SK-N-SH (cell line): ENCODE data around the gene KCNK17. TPM values are rescaled to one million over a fixed set of nuclear protein-coding genes. Genes with fewer than 3 reads are reported as not detected.

Source experiments
- CTCF ChIA-PET: fragments of 300-600, 350-600 bp; formaldehyde crosslinking; extraction: SDS; loops from one replicate; lab custom pipeline; 2021; lab: Yijun Ruan, JAX
- POLR2A ChIA-PET: fragments of 350-600 bp; sonication (Branson Sonifier 250); formaldehyde crosslinking; extraction: SDS; loops from one replicate; lab custom pipeline; 2020; ENCODE audit warnings: antibody characterized with exemption, inconsistent platforms; lab: Yijun Ruan, JAX
- DNase-seq: peaks from one replicate; pipeline ENCODE4 v3.0.0; 2012
- H2AFZ ChIP-seq: fragments of 200-600 bp; sonication (generic); 2 replicates; pipeline ENCODE4 v1.8.1; 2016; ENCODE audit warnings: antibody characterized with exemption, mild to moderate bottlenecking, low read depth
- H3F3A ChIP-seq: fragments of 200-600 bp; sonication (generic); replicated peaks from 2 replicates; pipeline ENCODE3; 2016; ENCODE audit warnings: antibody characterized with exemption, mild to moderate bottlenecking; ENCODE audit not compliant: insufficient read depth
- H3K27ac ChIP-seq, 2 experiments: fragments of 200-500 bp in 1 of 2; fragments of 200-600 bp in 1 of 2; sonication (Bioruptor generic) in 1 of 2; sonication (generic), shearing (Covaris generic) in 1 of 2; 2 replicates each; pipeline versions ENCODE4 v1.5.1 to v1.6.1; 2014 to 2016; ENCODE audit warnings: low read depth in 2 of 2, inconsistent platforms in 1 of 2, low read length in 1 of 2, mild to moderate bottlenecking in 1 of 2, mixed read lengths in 1 of 2
- H3K27me3 ChIP-seq: fragments of 200-600 bp; sonication (generic), shearing (Covaris generic); 2 replicates; pipeline ENCODE4 v1.6.1; 2016; ENCODE audit warnings: mixed run types; ENCODE audit not compliant: insufficient read depth
- H3K36me3 ChIP-seq, 2 experiments: fragments of 200-500 bp in 1 of 2; fragments of 200-600 bp in 1 of 2; sonication (Bioruptor generic) in 1 of 2; sonication (generic) in 1 of 2; replicated peaks in 1 of 2; 2 replicates each; pipeline versions ENCODE3 to v1.5.1; 2014 to 2016; ENCODE audit warnings: low read length in 1 of 2, mild to moderate bottlenecking in 1 of 2; ENCODE audit not compliant: insufficient read depth in 2 of 2, control insufficient read depth in 1 of 2
- H3K4me1 ChIP-seq, 2 experiments: fragments of 200-500 bp in 1 of 2; fragments of 200-600 bp in 1 of 2; sonication (Bioruptor generic) in 1 of 2; sonication (generic), shearing (Covaris generic) in 1 of 2; 2 replicates each; pipeline versions ENCODE4 v1.5.1 to v1.6.1; 2014 to 2016; ENCODE audit warnings: low read depth in 1 of 2, low read length in 1 of 2, mixed run types in 1 of 2; ENCODE audit not compliant: insufficient read depth in 2 of 2, control insufficient read depth in 1 of 2
- H3K4me2 ChIP-seq: fragments of 200-600 bp; sonication (generic), shearing (Covaris generic); 2 replicates; pipeline ENCODE4 v1.6.1; 2017; ENCODE audit warnings: mixed run types
- H3K4me3 ChIP-seq, 2 experiments: fragments of 200-500 bp in 1 of 2; fragments of 200-600 bp in 1 of 2; sonication (Bioruptor generic) in 1 of 2; sonication (generic), shearing (Covaris generic) in 1 of 2; 2 replicates each; pipeline versions ENCODE4 v1.5.1 to v1.8.1; 2014 to 2016; ENCODE audit warnings: low read depth in 2 of 2, inconsistent platforms in 1 of 2, low read length in 1 of 2, mild to moderate bottlenecking in 1 of 2, mixed read lengths in 1 of 2, moderate library complexity in 1 of 2
- H3K79me2 ChIP-seq: fragments of 200-600 bp; sonication (generic); 2 replicates; pipeline ENCODE4 v1.8.1; 2017; ENCODE audit warnings: mild to moderate bottlenecking; ENCODE audit not compliant: insufficient read depth
- H3K9ac ChIP-seq: fragments of 200-600 bp; sonication (generic); 2 replicates; pipeline ENCODE4 v1.6.1; 2017; ENCODE audit warnings: mixed run types
- H3K9me2 ChIP-seq: fragments of 200-600 bp; sonication (generic); 2 replicates; pipeline ENCODE4 v1.6.1; 2017; ENCODE audit warnings: mixed run types
- H3K9me3 ChIP-seq: fragments of 200-600 bp; sonication (generic); 2 replicates; pipeline ENCODE4 v1.6.1; 2017; ENCODE audit warnings: mixed run types, mild to moderate bottlenecking, moderate library complexity
- H4K20me1 ChIP-seq: fragments of 200-600 bp; sonication (generic); 2 replicates; pipeline ENCODE4 v1.6.1; 2017; ENCODE audit warnings: mild to moderate bottlenecking, mixed run types; ENCODE audit not compliant: insufficient read depth
- CHD2 ChIP-seq: fragments of 150-350 bp; IDR thresholded peaks from 2 replicates; pipeline ENCODE4 v1.6.1; 2018; ENCODE audit warnings: low read length; ENCODE audit not compliant: partially characterized antibody
- CTCF ChIP-seq: fragments of 200-600 bp; sonication (generic); IDR thresholded peaks from 2 replicates; pipeline ENCODE4 v1.6.1; 2017; ENCODE audit warnings: antibody characterized with exemption, mild to moderate bottlenecking, moderate library complexity
- ELF1 ChIP-seq: IDR thresholded peaks from 2 replicates; pipeline ENCODE4 v1.4.0; 2012
- EP300 ChIP-seq, 2 experiments: IDR thresholded peaks; 2 replicates each; pipeline versions ENCODE4 v1.4.0 to v1.6.1; 2012; ENCODE audit warnings: borderline replicate concordance in 1 of 2, low read depth in 1 of 2, low read length in 1 of 2
- FOSL2 ChIP-seq: IDR thresholded peaks from 2 replicates; pipeline ENCODE4 v1.4.0; 2012; ENCODE audit warnings: low read depth, mild to moderate bottlenecking, moderate library complexity, borderline replicate concordance
- IRF3 ChIP-seq: fragments of 150-350 bp; IDR thresholded peaks from 2 replicates; pipeline ENCODE4 v1.6.1; 2016; ENCODE audit warnings: mild to moderate bottlenecking, low read depth, low read length
- JUND ChIP-seq: IDR thresholded peaks from 2 replicates; pipeline ENCODE4 v1.4.0; 2012
- PBX3 ChIP-seq: IDR thresholded peaks from 2 replicates; pipeline ENCODE4; 2012
- POLR2AphosphoS5 ChIP-seq: IDR thresholded peaks from 2 replicates; pipeline ENCODE4 v1.6.1; 2012; ENCODE audit warnings: low read depth, low read length
- REST ChIP-seq: IDR thresholded peaks from 2 replicates; pipeline ENCODE4 v1.6.1; 2012; ENCODE audit warnings: mild to moderate bottlenecking, low read depth, low read length, moderate library complexity
- SIN3A ChIP-seq: IDR thresholded peaks from 2 replicates; pipeline ENCODE4 v1.6.1; 2012; ENCODE audit warnings: low read depth, mild to moderate bottlenecking, low read length, moderate library complexity, borderline replicate concordance
- TAF1 ChIP-seq: IDR thresholded peaks from 2 replicates; pipeline ENCODE4 v1.6.1; 2012; ENCODE audit warnings: low read depth, mild to moderate bottlenecking, low read length, moderate library complexity, borderline replicate concordance
- TCF12 ChIP-seq: IDR thresholded peaks from 2 replicates; pipeline ENCODE4 v1.4.0; 2012
- USF1 ChIP-seq: IDR thresholded peaks from 2 replicates; pipeline ENCODE4 v1.4.0; 2012; ENCODE audit warnings: low read depth, borderline replicate concordance
- USF2 ChIP-seq: fragments of 150-350 bp; IDR thresholded peaks from 2 replicates; pipeline ENCODE4 v1.6.1; 2017; ENCODE audit warnings: antibody characterized with exemption, low read length, low read depth, borderline replicate concordance
- polyA plus RNA-seq, 3 experiments: library from polyadenylated mRNA; depleted of rRNA; stranded (reverse); fragments of >200 nt; gene quantifications; 2 replicates each; pipeline ENCODE4 v1.2.3, GENCODE V29; 2012

Gene KCNK17
- polyA plus RNA-seq, 1 of the 3 experiments (the other 2 are of a cell fraction): not detected

GRCh38 chr6:39307462-39307861 is 6.8 kb downstream of the KCNK17 start (continued):
- no peak for TF ChIP-seq PBX3

- no peak for DNase-seq
- Histone ChIP-seq H3K36me3 (no peaks in the 10 kb centered on the region), H3K27ac (no peak overlapping the region), H3K4me1 (peaks cover 0 to 2% of the 10 kb centered on the region in 2 experiments; a peak in 1 of 4 replicates), H3K4me2 (no peak overlapping the region), H3K27me3 (no peaks in the 10 kb centered on the region), H3K9ac (no peak overlapping the region), H4K20me1 (no peaks in the 10 kb centered on the region), H3K9me2 (no peaks in the 10 kb centered on the region), H2AFZ (no peak overlapping the region), H3K9me3 (no peaks in the 10 kb centered on the region), H3K79me2 (no peaks in the 10 kb centered on the region), H3K4me3 (no peak overlapping the region), H3F3A (no peaks in the 10 kb centered on the region)
- TF ChIP-seq USF1 (no peak), JUND (no peak), POLR2AphosphoS5 (no peak), CTCF (no peak), FOSL2 (no peak), CHD2 (no peak), IRF3 (no peak), SIN3A (no peak), TAF1 (no peak), TCF12 (no peak), EP300 (IDR thresholded peaks at IDR 0.05; ENCODE audit: borderline replicate concordance in 1 of 2, low read depth in 1 of 2, low read length in 1 of 2) (no peak), REST (no peak), USF2 (no peak), PBX3 (no peak), ELF1 (no peak)
- CTCF ChIA-PET: interaction anchor here (0.7 to 16.6 kb wide), 11 partner anchors 10 to 446 kb away, joined by 3 to 457 read pairs (median 5); partner anchors contain the start of gene KCNK17
- POLR2A ChIA-PET: interaction anchor here (1.1 kb wide), 1 partner anchor 122 kb away, joined by 3 read pairs; no protein-coding TSS in a partner anchor
These were observed 9.3 kb downstream of the KCNK17 start for GRCh38 chr6:39304951-39305350.
